ENCODE data around the gene DAZL.

DNA sequence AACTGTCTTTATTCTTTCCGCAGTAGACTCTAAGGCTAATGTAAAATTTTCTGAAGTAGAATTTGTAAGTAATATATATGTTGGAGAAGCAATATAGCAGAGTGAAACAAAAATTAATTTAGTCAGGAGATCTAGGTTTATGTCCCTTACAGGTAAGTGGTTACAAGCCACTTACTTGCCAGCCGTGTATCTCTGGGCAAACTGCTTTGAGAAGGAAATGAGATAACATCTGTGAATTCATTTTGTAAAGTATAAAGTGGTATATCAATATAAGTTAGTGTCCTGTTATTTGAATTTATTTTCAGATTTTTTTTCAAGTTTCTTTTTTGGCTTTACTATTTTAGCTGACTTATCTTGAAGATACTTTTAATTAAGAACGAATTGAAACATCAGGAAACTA is 5.5 kb downstream of the DAZL start:
- TF ChIP-seq, protein P1, sequence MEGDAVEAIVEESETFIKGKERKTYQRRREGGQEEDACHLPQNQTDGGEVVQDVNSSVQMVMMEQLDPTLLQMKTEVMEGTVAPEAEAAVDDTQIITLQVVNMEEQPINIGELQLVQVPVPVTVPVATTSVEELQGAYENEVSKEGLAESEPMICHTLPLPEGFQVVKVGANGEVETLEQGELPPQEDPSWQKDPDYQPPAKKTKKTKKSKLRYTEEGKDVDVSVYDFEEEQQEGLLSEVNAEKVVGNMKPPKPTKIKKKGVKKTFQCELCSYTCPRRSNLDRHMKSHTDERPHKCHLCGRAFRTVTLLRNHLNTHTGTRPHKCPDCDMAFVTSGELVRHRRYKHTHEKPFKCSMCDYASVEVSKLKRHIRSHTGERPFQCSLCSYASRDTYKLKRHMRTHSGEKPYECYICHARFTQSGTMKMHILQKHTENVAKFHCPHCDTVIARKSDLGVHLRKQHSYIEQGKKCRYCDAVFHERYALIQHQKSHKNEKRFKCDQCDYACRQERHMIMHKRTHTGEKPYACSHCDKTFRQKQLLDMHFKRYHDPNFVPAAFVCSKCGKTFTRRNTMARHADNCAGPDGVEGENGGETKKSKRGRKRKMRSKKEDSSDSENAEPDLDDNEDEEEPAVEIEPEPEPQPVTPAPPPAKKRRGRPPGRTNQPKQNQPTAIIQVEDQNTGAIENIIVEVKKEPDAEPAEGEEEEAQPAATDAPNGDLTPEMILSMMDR (IDR thresholded peaks at IDR 0.05): no peak
- TF ChIP-seq IRF2 (CRISPR knock-in tag; IDR thresholded peaks at IDR 0.05; ENCODE audit: borderline replicate concordance, low read depth) (no peak), ZBTB21 (CRISPR knock-in tag; IDR thresholded peaks at IDR 0.05; ENCODE audit: borderline replicate concordance) (no peak), ZNF232 (CRISPR knock-in tag; IDR thresholded peaks at IDR 0.05) (no peak), SP1 (CRISPR knock-in tag; conservative IDR thresholded peaks at IDR 0.05) (no peak), NR3C1 (CRISPR knock-in tag; conservative IDR thresholded peaks at IDR 0.05; ENCODE audit: low read depth) (no peak), HMGA2 (CRISPR knock-in tag; IDR thresholded peaks at IDR 0.05) (no peak)
- TF ChIP-seq, protein P2, sequence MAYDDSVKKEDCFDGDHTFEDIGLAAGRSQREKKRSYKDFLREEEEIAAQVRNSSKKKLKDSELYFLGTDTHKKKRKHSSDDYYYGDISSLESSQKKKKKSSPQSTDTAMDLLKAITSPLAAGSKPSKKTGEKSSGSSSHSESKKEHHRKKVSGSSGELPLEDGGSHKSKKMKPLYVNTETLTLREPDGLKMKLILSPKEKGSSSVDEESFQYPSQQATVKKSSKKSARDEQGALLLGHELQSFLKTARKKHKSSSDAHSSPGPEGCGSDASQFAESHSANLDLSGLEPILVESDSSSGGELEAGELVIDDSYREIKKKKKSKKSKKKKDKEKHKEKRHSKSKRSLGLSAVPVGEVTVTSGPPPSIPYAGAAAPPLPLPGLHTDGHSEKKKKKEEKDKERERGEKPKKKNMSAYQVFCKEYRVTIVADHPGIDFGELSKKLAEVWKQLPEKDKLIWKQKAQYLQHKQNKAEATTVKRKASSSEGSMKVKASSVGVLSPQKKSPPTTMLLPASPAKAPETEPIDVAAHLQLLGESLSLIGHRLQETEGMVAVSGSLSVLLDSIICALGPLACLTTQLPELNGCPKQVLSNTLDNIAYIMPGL (CRISPR knock-in tag; IDR thresholded peaks at IDR 0.05): no peak
- TF ChIP-seq, protein P3, sequence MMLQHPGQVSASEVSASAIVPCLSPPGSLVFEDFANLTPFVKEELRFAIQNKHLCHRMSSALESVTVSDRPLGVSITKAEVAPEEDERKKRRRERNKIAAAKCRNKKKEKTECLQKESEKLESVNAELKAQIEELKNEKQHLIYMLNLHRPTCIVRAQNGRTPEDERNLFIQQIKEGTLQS (CRISPR knock-in tag; conservative IDR thresholded peaks at IDR 0.05): no peak
